HG02642 (cell line): Measurements from ENCODE around the gene KCNMB4.

Experiments used
- ATAC-seq: cut with Tn5 transposase; IDR thresholded peaks from one replicate; pipeline ENCODE4 v1.9.1; 2021; ENCODE audit warnings: mild to moderate bottlenecking; ENCODE audit not compliant: unreplicated experiment, poor library complexity

KCNMB4 gene

DNA sequence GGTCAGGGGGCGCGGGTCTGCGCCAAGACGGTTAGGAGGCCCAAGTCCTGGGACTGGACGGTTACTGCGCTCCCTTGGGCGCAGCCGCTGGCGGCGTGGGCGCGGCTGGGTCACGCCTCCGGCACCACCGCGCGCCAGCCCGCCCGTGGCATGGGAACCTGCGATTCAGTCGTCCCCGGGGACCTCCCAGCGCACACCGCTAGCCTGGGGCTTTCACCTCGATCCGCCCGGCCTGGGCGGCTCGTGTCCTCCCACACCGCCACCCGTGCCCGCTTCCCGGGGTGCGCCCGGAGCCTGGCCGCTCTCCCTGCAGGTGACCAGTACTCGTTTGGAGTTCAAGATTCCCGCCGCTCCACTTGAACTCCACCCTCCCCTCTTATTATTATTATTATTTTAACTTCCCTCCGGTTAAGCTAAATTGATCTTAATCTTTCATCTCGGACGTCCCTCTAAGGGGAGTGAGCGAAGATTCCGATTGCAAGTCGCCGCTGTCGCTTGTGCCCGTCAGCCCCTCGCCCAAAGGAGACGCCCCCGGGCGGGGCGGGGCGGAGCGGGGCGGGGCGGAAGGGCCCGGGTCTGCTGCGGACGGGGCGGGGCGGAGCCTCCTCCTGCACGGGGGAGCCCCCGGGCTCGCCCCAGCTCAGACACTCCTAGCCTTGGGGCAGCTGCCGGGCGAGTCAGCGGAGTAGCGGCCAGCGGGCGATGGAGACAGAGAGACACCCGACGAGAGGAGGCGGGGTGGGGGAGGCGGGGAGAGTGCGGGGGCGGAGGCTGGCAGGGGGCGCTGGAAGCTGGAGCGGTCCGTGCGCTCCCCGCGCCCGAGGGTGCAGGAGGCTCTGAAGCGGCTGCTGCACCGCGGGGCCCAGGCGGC is at the start of gene KCNMB4:
TSS of gene KCNMB4 (plus strand) at position 643 of the 871 bp plus-strand sequence. CDS start 445 bp downstream, outside the sequence.
- peak; percentile 90 for ATAC-seq

GRCh38 chr12:70317781-70318180 is 48.3 kb upstream of the KCNMB4 start:
- peak; percentile 93 for ATAC-seq

GRCh38 chr12:70319605-70320004 is 46.5 kb upstream of the KCNMB4 start:
- ATAC-seq: no peak

- no peak for ATAC-seq
These were observed 44.9 kb upstream of the KCNMB4 start for GRCh38 chr12:70321191-70321590.

DNA sequence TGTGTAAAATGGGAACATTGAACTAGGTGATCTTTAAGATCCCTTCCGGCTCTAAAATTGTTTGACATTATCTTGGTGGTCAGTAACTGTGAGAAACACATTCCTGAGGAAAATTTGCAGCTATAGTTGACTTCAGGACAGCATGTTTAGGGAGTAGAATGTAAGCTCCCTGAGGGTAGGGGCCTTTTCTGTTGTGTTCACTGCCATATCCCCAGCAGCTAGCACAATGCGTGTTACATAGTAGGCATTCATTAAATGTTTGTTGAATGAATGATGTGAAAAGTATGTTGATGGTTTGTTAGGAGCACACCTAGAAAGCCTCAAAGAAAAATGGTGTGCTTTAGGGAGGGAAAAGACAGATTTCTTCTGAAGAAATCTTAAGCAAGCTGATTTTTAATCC is 38.5 kb upstream of the KCNMB4 start:
- no peak for ATAC-seq

DNA sequence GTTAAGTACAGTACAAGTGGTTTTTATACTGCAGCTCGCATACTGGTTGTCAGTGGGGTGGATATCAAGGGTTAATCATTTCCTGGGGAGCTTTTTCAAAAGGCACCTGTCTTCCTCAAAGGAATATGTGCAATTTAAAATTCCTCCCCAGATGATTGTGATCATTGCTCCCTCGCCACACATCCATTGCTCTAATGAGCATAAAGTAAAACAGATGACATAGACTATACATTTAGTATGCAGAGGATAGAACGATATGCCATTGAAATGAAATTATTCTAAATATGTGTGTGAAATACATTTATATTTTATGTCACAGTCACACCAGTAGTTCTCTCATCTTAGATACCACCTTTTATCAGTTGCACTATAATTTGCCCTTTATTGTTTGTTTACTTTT is 36.4 kb upstream of the KCNMB4 start:
- ATAC-seq: no peak

DNA sequence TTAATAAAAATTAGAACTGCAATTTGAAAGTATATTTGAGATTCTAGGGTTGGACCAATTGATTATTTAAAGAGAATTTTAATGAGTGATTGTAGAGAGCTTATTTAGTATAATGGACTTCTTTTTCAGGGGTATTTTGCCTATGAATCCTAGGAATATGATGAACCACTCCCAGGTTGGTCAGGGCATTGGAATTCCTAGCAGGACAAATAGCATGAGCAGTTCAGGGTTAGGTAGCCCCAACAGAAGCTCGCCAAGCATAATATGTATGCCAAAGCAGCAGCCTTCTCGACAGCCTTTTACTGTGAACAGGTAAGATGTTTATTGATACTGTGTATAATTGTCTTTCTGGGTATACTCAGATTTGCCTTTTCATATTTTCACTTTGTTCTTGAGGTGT is 35.9 kb upstream of the KCNMB4 start:
- ATAC-seq: no peak

DNA sequence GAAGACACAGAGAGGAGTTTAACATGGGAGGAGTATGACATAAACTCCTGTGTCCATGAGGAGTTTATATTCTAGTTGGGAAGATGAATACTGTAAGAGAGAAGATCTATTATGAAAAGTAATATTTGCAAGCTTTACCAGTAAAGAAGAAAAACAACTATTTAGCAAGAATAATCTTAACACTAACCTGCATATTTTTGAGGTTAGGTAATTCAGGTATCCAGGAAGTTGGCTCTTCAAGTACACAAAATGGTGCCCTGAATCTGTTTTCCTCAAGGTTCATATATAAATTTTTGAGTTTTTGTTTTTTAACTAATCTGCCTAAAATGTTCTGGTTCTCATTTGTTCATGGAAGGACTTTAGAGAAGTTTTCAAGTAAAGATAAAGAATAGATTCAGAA is 33.9 kb upstream of the KCNMB4 start:
- ATAC-seq: no peak

- ATAC-seq: no peak
These were observed 31.3 kb upstream of the KCNMB4 start for GRCh38 chr12:70334742-70335141.

DNA sequence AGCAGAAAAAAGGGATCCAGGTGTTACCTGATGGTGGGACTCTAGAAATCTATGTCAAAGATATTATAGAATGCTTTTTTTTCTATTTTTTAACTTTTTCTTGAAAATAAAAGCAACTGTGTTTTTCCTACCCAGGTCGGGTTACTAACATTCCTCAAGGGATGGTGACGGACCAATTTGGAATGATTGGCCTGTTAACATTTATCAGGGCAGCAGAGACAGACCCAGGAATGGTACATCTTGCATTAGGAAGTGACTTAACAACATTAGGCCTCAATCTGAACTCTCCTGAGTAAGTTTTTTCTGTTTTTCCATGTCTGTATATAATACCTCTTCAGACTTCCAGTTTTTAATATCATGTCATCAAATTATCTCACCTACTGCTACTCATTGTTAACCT is 27.6 kb upstream of the KCNMB4 start:
- no peak for ATAC-seq

DNA sequence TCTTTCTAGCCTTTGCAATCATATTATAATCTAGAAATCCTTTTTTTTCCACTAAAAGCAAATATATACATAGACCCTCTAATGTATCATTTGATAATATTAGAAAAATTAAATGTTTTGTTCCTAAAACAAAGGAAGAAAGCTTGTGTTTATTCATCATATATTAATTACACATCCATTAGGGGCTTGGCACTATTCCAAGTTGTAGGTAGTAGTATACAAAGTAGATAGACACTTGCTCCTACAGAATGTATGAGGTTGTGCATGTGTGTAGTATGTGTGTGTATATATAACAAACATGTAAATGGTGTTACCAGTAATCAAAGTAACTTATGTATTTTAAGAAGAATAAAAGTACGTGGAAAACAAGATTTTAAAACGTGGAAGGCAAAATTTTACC is 15.0 kb upstream of the KCNMB4 start:
- ATAC-seq: no peak

DNA sequence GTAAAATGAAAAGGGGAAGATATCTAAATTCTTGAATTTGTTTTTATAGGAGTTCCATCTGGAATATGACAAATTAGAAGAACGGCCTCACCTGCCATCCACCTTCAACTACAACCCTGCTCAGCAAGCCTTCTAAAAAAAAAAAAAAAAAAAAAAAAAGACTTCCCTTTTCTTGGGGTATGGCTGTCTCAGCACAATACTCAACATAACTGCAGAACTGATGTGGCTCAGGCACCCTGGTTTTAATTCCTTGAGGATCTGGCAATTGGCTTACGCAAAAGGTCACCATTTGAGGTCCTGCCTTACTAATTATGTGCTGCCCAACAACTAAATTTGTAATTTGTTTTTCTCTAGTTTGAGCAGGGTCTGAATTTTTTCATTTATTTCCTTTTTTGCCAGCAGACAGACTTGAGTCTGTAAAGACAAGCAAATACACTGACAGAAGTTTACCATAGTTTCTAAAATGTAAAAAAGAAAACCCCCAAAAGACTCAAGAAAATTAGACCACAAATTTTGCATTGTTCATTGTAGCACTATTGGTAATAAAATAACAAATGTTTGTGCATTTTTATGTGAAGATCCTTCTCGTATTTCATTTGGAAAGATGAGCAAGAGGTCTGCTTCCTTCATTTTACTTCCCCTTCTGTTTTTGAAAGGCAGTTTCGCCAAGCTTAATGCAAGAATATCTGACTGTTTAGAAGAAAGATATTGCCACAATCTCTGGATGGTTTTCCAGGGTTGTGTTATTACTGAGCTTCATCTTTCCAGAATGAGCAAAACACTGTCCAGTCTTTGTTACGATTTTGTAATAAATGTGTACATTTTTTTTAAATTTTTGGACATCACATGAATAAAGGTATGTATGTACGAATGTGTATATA is 12.1 kb upstream of the KCNMB4 start:
- no peak for ATAC-seq

GRCh38 chr12:70354787-70355186 is 11.3 kb upstream of the KCNMB4 start:
- no peak for ATAC-seq

DNA sequence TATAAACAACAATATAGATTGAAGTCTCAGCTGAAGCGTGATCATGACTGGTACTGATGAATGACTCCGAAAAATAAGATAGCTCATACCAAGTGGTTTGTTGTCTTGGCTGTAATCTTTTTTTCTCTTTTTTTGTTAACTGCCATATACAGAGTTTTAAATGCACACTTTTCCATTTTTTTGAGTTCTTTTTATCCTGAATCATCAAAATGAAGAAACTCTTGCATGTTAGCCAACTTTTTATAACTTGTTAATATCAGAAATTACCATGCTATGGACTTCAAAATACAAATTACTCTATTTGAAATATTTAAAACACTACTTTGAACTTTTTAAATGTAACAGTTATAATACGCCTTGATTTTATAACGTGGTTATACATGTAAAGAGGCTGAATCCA is 10.1 kb upstream of the KCNMB4 start:
- no peak for ATAC-seq

DNA sequence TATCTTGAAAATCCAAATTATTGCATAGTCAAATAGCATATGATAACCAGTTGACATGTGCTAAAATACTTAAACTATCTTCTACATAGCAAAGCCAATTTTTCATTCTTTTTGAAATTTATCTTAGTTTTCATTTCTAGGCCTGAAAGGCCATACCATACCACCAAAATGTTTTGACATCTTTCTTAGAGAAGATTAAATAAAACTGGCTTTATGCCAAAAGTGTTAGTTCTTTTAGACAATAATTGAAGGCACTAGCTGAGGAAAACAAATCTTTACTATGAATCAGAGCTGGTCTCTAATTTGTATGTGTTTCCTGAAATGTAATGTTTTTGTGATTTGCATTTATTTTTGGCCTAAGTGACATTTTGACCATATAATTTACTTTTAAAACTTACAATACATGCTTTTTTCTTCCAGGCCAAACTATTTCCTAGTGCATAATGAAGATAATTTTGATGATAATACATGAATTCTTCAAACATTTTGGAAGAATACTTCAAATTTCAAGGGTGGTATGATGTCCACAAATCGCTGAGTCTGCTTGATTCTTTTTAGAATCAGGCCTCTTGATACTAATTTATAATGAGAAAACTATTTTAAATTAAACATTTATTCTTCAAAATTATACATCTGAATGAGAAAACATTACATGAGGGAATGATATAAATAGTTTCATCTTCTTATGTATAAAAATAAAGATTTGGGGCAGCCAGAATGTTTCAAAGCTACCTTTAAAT is 6.5 kb upstream of the KCNMB4 start:
- ATAC-seq: no peak

DNA sequence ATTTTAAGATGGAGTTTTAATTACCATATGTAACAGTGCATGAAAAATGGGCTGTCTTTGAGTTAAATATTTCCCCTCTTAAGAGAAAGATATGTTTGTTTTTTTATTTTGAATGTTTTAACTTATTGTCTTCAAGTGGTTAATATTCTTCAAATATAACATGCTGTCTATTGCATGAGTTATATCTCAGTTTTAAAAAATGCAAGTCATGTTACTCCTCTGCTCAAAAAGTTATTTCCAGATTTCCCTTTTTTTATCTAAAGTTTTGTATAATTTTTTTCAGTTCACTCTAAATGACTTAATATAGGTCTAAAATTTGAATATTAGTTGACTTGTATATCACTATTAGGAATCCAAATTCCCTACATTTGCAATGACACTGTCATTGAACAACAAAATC is 5.9 kb upstream of the KCNMB4 start:
- no peak for ATAC-seq

DNA sequence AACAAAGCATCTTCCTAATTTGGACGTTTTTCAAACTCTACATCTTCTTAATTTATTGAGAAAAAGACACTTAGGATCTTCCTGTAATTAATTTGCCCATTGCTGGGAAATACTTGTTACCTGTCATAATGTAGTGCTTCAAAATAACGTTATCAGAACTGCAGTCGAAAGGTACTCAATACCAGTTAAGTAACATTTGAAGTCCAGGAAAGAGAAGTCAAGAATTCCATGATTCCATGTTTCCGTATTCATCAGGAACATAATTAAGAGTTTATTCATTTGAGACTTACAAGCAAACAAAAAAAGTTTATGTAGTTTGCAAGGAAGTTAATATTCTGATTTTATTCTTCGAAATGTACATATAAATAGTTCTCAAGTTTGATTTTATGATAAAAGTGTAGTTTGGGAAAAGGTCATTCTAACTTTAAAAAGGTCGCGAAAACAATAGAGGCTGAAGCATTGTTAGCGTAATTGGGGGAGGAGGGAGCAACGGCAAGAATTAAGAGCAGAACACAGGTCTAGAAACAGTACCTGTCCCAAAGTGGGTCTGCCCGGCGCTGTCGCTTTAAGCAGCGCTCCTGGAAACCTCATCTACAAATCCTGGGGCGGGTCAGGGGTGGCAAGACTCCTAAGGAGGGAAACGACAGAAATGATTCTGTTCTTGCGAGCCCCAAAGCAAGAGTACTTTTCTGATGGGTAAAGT is 1.2 kb upstream of the KCNMB4 start:
- no peak for ATAC-seq

DNA sequence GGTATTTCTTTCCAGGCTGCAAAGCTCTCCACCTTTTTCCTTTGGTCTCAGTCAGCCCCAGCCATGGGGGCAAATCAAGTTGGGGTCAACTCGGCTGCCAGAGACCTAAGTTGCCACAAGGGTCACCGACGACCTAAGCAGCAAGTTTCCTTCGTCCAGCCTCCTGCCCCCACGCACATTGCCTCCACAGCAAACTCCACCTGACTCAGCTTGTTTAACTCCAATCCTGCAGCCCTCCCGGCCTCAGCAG is 767 bp upstream of the KCNMB4 start:
- no peak for ATAC-seq

DNA sequence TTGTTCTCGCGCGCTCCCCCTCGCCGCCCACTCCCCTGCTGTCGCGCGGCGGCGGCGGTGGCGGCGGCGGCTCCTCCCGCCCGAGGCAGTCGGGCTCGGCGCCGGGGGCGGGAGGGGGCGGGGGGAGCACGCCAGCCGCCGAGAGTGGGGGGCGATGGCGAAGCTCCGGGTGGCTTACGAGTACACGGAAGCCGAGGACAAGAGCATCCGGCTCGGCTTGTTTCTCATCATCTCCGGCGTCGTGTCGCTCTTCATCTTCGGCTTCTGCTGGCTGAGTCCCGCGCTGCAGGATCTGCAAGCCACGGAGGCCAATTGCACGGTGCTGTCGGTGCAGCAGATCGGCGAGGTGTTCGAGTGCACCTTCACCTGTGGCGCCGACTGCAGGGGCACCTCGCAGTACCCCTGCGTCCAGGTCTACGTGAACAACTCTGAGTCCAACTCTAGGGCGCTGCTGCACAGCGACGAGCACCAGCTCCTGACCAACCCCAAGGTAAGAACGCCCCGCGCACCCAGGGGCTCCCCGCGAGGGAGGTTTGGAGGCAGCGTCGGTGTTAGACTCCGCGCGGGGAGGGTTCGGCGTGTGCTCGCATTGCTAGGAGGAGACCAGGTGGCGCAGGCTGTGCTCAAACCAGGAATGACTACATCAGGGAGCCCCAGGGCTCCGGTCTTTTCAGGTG is 629 bp downstream of the KCNMB4 start:
- peak; percentile 45 for ATAC-seq
